Mucosa of descending colon (tissue), 3 donors: Measurements from ENCODE around the gene SCN5A. TPM values are rescaled to one million over a fixed set of nuclear protein-coding genes. Genes with fewer than 3 reads are reported as not detected.

Experiments
- ATAC-seq: fragments of 200-7000 bp; cut with Tn5 transposase; one replicate; pipeline ENCODE4 v1.9.1; 2020; ENCODE audit warnings: mild to moderate bottlenecking, moderate library complexity
- DNase-seq, 3 donors: peaks; one replicate each; pipeline ENCODE4 v3.0.0-alpha.2; 2020
- H3K36me3 ChIP-seq: fragments of 200-600 bp; one replicate; pipeline ENCODE4 v1.8.0; 2021; ENCODE audit warnings: low read depth, mild to moderate bottlenecking
- H3K4me1 ChIP-seq: fragments of 200-600 bp; one replicate; pipeline ENCODE4 v1.8.0; 2021; ENCODE audit warnings: low read depth, mild to moderate bottlenecking
- H3K4me3 ChIP-seq: fragments of 200-600 bp; one replicate; pipeline ENCODE4 v1.8.0; 2021; ENCODE audit warnings: mild to moderate bottlenecking
- H3K9me3 ChIP-seq: fragments of 200-600 bp; one replicate; pipeline ENCODE4 v1.8.0; 2021; ENCODE audit warnings: mild to moderate bottlenecking
- CTCF ChIP-seq: fragments of 200-600 bp; IDR thresholded peaks from one replicate; pipeline ENCODE4 v1.8.0; 2022; ENCODE audit warnings: antibody characterized with exemption, mild to moderate bottlenecking
- intact Hi-C, 2 donors: fragments of 100-400 bp; cut with DNase I in 1 of 2; cut with micrococcal nuclease in 1 of 2; formaldehyde crosslinking; loops; one replicate each; pipeline versions ENCODE4 v1.11.0 to v1.11.1; 2022; cut with DNase I, micrococcal nuclease
- total RNA-seq, 3 donors: library from RNA; stranded (reverse); fragmentation: NEBNext Ultra II Directional in 2 of 3; extraction: Animal tissue kit (Norgen Biotek cat#: 25700) in 2 of 3; gene quantifications; one replicate each; pipeline versions ENCODE4 v1.2.1 to v1.2.4, GENCODE V29; 2021 to 2023
- donor health status: DM: no; HTN: no; CAD: no; lungs with moderate emphysema.
- donor health status: DM: no; HTN: no; CAD: no.
- donor health status: DM: no; HTN: yes; CAD: no.

Gene SCN5A
- total RNA-seq, 3 donors from 2014 or later = 0.31 to 1.3 (median 0.32) TPM

- H3K4me3 ChIP-seq = no peak overlapping the region
- no peak for ATAC-seq
- intact Hi-C loops = no loop called here
- no peak for DNase-seq
- H3K9me3 ChIP-seq = no peaks in the 10 kb centered on the region
- no peaks in the 10 kb centered on the region for H3K36me3 ChIP-seq
- H3K4me1 ChIP-seq = no peaks in the 10 kb centered on the region
- TF ChIP-seq CTCF = no peak
These were observed 46.8 kb downstream of the SCN5A start for GRCh38 chr3:38602576-38603250.

DNA sequence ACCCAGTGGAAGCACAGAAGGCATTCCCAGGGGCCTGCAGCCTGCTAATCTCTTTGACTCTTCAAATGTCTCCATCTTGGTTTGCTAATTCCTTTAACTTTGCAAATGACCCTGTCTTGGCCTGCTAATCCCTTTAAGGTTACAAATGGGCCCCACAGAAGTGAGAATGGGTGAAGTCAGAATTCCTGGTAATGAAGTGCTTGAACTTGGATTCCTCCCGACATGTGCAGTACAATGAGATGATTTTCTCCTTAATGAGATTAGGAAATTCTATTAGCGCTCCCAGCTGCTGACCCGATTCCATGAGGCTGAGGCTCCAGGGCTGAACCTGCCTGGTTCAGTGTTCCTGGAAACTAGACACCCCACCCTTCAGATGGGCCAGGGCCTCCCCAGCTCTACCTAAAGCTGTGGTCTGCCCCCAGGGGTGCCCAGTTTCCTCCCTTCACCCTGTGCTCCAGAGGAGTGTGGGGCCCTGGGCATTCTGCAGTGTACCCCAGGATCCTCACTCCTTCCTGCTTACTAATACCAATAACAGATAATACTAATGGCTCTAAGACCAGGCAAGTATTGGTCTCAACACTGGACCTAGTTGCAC, 47.4 kb downstream of the SCN5A start:
- no peak overlapping the region for H3K4me3 ChIP-seq
- no peaks in the 10 kb centered on the region for H3K4me1 ChIP-seq
- ATAC-seq = no peak
- no peak for DNase-seq
- TF ChIP-seq CTCF = no peak
- intact Hi-C loops = no loop called here
- H3K36me3 ChIP-seq = no peaks in the 10 kb centered on the region
- H3K9me3 ChIP-seq = no peaks in the 10 kb centered on the region

DNA sequence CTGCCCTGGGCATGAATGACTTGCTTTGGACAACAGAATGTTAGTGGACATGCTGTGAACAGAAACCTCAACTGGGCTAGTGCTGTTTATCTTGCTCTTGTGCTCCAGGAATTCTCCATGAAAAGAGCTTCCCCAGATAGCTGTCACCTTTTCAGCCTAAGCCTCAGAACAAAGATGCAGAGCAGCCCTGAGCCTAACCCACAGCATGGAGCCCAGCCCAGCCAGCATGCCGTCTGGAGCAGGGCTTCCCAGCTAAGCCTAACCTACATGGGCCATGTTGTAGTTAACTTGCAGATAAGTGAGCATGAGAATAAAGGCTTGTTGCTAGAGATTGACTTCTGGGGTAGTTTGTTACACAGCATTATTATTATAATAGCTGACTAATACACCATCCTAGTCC, 48.9 kb downstream of the SCN5A start:
- intact Hi-C loops = no loop called here
- no peak for TF ChIP-seq CTCF
- Histone ChIP-seq H3K4me3 (no peak overlapping the region), H3K4me1 (no peaks in the 10 kb centered on the region), H3K9me3 (no peaks in the 10 kb centered on the region), H3K36me3 (no peaks in the 10 kb centered on the region)
- ATAC-seq = no peak
- DNase-seq = no peak

GRCh38 chr3:38599886-38600285, 49.6 kb downstream of the SCN5A start:
- H3K4me3 ChIP-seq = no peak overlapping the region
- H3K36me3 ChIP-seq = no peaks in the 10 kb centered on the region
- no peaks in the 10 kb centered on the region for H3K9me3 ChIP-seq
- no peak for ATAC-seq
- no peaks in the 10 kb centered on the region for H3K4me1 ChIP-seq
- no peak for DNase-seq
- intact Hi-C loops = no loop called here
- no peak for TF ChIP-seq CTCF

DNA sequence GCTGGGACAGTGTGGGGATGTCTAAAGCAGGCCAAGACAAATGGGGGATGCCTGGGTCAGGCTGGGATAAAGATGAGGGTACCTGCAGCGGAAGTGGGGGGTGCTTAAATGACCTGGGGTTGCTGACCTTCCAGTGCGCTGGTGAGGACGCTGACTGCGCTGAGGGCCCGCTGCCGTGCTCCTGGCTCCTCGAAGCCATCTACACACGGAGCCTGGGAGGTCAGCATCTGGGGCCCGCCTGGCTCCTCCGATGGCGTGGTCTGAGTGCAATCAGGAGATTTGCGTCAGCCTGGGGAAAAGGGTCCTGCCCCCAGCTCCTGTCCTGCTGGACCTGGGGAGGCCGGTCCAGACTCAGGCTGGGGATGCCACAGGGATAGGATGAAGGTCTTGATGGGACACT, 50.7 kb downstream of the SCN5A start:
- ATAC-seq (no peak), DNase-seq (no peak)
- Histone ChIP-seq H3K4me3 (no peak overlapping the region), H3K9me3 (no peaks in the 10 kb centered on the region), H3K36me3 (no peaks in the 10 kb centered on the region), H3K4me1 (no peaks in the 10 kb centered on the region)
- intact Hi-C loops = no loop called here
- TF ChIP-seq CTCF = no peak
